Suprapubic skin (tissue), 4 donors: Measurements from ENCODE around the gene MINDY3. TPM values are rescaled to one million over a fixed set of nuclear protein-coding genes. Genes with fewer than 3 reads are reported as not detected.

Source experiments
- DNase-seq, 2 donors: peaks; one replicate each; pipeline ENCODE4 v3.0.0-alpha.2; 2019; ENCODE audit warnings: low spot score in 2 of 2
- H3K27ac ChIP-seq: fragments of 200-600 bp; sonication (generic); one replicate; pipeline ENCODE4 v1.5.1; 2019
- H3K27me3 ChIP-seq: fragments of 200-600 bp; sonication (generic); one replicate; pipeline ENCODE4 v1.5.1; 2019
- H3K36me3 ChIP-seq: fragments of 200-600 bp; sonication (generic); one replicate; pipeline ENCODE4 v1.5.1; 2019
- H3K4me1 ChIP-seq: fragments of 200-600 bp; sonication (generic); one replicate; pipeline ENCODE4 v1.5.1; 2019
- H3K4me3 ChIP-seq: fragments of 200-600 bp; sonication (generic); one replicate; pipeline ENCODE4 v1.5.1; 2019; ENCODE audit warnings: mild to moderate bottlenecking
- H3K9me3 ChIP-seq: fragments of 200-600 bp; sonication (generic); one replicate; pipeline ENCODE4 v1.5.1; 2019
- EP300 ChIP-seq: sonication (generic); formaldehyde crosslinking; IDR thresholded peaks from one replicate; pipeline ENCODE4 v1.6.1; 2017; ENCODE audit warnings: antibody characterized with exemption
- POLR2A ChIP-seq, 2 donors: fragments of 450-650 bp; IDR thresholded peaks; one replicate each; pipeline ENCODE4 v1.6.1; 2017; ENCODE audit warnings: antibody characterized with exemption in 2 of 2, mild to moderate bottlenecking in 2 of 2, moderate library complexity in 2 of 2
- POLR2AphosphoS5 ChIP-seq, 3 donors: sonication (generic); formaldehyde crosslinking; IDR thresholded peaks; one replicate each; pipeline ENCODE4 v1.6.1; 2017; ENCODE audit warnings: antibody characterized with exemption in 3 of 3
- WGBS: methylation state at CpG from one replicate; pipeline ENCODE4 v1.1.5; 2018; 5-methylcytosine and 5-hydroxymethylcytosine counted together
- total RNA-seq, 4 donors: library from RNA; depleted of rRNA; stranded (reverse); fragments of >200 nt; gene quantifications; one replicate each; pipeline ENCODE4 v1.1.0, GENCODE V29; 2016
- TF ChIP-seq, protein P1 (sequence below), 2 donors: fragments of 200-600 bp in 1 of 2; fragments of 450-650 bp in 1 of 2; sonication (generic) in 1 of 2; IDR thresholded peaks; one replicate each; pipeline ENCODE4 v1.5.1; 2016 to 2019; ENCODE audit warnings: antibody characterized with exemption in 2 of 2, mild to moderate bottlenecking in 1 of 2, moderate library complexity in 1 of 2

The MINDY3 gene
- total RNA-seq, 4 donors from 2014 or later: 18.9 to 37.8 (median 24.9) TPM

DNA sequence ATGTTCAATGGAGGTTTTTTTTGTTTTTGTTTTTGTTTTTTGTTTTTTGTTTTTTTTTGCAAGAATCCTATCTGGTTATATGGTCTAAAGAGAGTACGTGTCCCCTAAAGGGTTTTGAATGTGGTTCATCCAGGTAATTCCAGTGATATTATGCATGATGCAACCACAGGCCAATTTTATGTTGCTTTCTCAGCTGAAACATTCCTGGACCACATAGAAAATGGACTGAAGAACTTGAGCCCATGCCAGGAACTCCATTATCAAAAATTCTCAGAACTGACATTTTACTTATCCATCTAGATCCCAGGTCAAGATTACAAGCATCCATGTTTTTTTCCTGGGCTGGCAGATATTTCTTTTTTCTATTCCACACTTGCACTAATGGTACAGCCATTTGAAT, 11.5 kb upstream of the MINDY3 start:
- Histone ChIP-seq H3K4me3 (no peak overlapping the region), H3K27ac (no peak overlapping the region), H3K9me3 (no peaks in the 10 kb centered on the region), H3K36me3 (no peaks in the 10 kb centered on the region), H3K4me1 (no peaks in the 10 kb centered on the region), H3K27me3 (peaks cover 55% of the 10 kb centered on the region)
- TF ChIP-seq POLR2AphosphoS5 (IDR thresholded peaks at IDR 0.05) (no peak), POLR2A (IDR thresholded peaks at IDR 0.05) (no peak)
- 93% methylated on average over 1 of the region's 1 CpG for WGBS
- DNase-seq: no peak

DNA sequence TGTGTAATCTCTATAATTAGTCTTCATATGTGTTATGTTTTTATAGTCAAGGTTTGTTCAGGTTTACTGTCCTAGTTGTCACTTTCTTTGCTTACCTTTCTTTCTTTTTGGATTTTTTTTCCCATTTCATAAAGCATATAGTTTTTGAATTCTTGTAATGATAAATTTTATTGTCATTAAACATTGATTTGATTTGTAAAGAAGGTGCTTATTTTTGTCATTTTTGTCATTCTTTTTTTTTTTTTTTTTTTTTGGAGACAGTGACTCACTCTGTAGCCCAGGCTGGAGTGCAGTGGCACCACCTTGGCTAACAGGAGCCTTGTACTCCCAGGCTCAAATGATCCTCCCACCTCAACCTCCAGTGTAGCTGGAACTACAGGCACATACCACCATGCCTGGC, 9.6 kb upstream of the MINDY3 start:
- Histone ChIP-seq H3K27ac (no peak overlapping the region), H3K9me3 (no peaks in the 10 kb centered on the region), H3K36me3 (no peaks in the 10 kb centered on the region), H3K27me3 (peaks cover 74% of the 10 kb centered on the region), H3K4me3 (no peak overlapping the region), H3K4me1 (no peaks in the 10 kb centered on the region)
- TF ChIP-seq POLR2A (IDR thresholded peaks at IDR 0.05): no peak
- no peak for TF ChIP-seq POLR2AphosphoS5 (IDR thresholded peaks at IDR 0.05)
- TF ChIP-seq, protein P1, sequence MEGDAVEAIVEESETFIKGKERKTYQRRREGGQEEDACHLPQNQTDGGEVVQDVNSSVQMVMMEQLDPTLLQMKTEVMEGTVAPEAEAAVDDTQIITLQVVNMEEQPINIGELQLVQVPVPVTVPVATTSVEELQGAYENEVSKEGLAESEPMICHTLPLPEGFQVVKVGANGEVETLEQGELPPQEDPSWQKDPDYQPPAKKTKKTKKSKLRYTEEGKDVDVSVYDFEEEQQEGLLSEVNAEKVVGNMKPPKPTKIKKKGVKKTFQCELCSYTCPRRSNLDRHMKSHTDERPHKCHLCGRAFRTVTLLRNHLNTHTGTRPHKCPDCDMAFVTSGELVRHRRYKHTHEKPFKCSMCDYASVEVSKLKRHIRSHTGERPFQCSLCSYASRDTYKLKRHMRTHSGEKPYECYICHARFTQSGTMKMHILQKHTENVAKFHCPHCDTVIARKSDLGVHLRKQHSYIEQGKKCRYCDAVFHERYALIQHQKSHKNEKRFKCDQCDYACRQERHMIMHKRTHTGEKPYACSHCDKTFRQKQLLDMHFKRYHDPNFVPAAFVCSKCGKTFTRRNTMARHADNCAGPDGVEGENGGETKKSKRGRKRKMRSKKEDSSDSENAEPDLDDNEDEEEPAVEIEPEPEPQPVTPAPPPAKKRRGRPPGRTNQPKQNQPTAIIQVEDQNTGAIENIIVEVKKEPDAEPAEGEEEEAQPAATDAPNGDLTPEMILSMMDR (IDR thresholded peaks at IDR 0.05): no peak
- no peak for TF ChIP-seq EP300
- DNase-seq: no peak

DNA sequence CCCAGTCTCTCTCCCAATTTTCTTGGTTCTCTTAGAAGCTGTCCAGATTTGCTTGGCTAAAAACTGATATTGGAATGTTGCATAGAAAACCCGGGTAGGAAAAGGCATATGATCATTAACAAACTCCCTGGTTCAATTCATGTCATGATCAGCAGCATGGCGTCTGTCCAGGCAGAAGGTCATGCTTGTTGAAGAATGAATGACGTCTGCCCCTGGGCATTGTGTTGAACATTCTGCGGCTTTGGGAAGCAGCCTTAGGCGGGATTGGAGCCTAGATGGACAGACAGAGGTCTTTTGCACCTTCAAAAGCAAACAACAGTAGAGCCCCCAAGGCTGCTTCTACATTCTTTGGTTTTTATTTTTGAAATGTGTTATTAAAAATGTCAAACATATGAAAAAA, 7.7 kb upstream of the MINDY3 start:
- no peak overlapping the region for H3K4me3 ChIP-seq
- WGBS: 47% methylated on average over 5 of the region's 5 CpGs
- TF ChIP-seq POLR2A (IDR thresholded peaks at IDR 0.05) (no peak), POLR2AphosphoS5 (IDR thresholded peaks at IDR 0.05) (no peak), EP300 (no peak)
- TF ChIP-seq, protein P1 (IDR thresholded peaks at IDR 0.05): no peak
- peaks cover 85% of the 10 kb centered on the region for H3K27me3 ChIP-seq
- H3K9me3 ChIP-seq: no peaks in the 10 kb centered on the region
- DNase-seq: no peak
- H3K4me1 ChIP-seq: no peaks in the 10 kb centered on the region
- H3K27ac ChIP-seq: no peak overlapping the region
- H3K36me3 ChIP-seq: no peaks in the 10 kb centered on the region

DNA sequence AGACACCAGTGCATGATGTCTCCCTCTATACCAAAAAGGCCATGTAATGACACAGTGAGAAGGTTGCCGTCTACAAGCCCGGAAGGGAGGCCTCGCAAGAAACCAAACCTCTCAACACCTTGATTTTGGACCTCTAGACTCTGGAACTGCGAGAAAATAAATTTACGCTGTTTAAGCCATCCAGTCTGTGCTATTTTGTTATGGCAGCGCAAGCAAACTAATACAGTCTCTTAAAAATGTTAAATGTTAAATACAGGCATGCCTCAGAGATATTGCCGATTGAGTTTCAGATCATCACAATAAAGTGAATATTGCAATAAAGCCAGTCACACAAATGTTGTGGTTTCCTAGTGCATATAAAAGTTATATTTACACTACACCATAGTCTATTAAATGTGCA, 5.0 kb upstream of the MINDY3 start:
- H3K9me3 ChIP-seq: no peaks in the 10 kb centered on the region
- DNase-seq: no peak
- H3K27me3 ChIP-seq: peaks cover 77% of the 10 kb centered on the region
- 96% methylated on average over 7 of the region's 7 CpGs for WGBS
- TF ChIP-seq POLR2AphosphoS5 (IDR thresholded peaks at IDR 0.05): no peak
- TF ChIP-seq, protein P1 (IDR thresholded peaks at IDR 0.05): no peak
- TF ChIP-seq POLR2A (IDR thresholded peaks at IDR 0.05): no peak
- TF ChIP-seq EP300: no peak
- H3K4me1 ChIP-seq: peaks cover 6% of the 10 kb centered on the region
- no peaks in the 10 kb centered on the region for H3K36me3 ChIP-seq
- no peak overlapping the region for H3K27ac ChIP-seq
- no peak overlapping the region for H3K4me3 ChIP-seq

DNA sequence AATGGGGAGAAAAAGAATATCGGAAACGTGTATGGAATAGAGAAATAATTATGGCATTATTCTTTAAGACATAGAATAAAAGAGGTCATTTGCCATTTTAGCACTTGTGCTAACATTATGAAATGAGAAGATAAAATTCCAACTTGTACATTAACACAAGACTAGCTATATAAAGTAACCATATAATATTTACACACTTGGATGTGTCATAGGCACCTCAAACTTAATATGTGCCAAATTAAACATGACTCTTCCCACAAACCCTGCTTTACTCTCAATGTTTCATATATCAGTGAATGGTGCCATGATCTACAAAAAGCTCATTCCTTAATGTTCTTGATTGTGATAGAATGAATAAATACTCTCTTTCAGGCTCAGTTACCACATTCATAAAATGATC, 4.1 kb upstream of the MINDY3 start:
- TF ChIP-seq, protein P1 (IDR thresholded peaks at IDR 0.05): no peak
- TF ChIP-seq POLR2AphosphoS5 (IDR thresholded peaks at IDR 0.05) (no peak), POLR2A (IDR thresholded peaks at IDR 0.05) (no peak), EP300 (no peak)
- Histone ChIP-seq H3K27me3 (peaks cover 72% of the 10 kb centered on the region), H3K9me3 (no peaks in the 10 kb centered on the region), H3K36me3 (no peaks in the 10 kb centered on the region), H3K27ac (no peak overlapping the region), H3K4me1 (peaks cover 8% of the 10 kb centered on the region), H3K4me3 (no peak overlapping the region)
- no peak for DNase-seq
- 83% methylated on average over 2 of the region's 2 CpGs for WGBS

DNA sequence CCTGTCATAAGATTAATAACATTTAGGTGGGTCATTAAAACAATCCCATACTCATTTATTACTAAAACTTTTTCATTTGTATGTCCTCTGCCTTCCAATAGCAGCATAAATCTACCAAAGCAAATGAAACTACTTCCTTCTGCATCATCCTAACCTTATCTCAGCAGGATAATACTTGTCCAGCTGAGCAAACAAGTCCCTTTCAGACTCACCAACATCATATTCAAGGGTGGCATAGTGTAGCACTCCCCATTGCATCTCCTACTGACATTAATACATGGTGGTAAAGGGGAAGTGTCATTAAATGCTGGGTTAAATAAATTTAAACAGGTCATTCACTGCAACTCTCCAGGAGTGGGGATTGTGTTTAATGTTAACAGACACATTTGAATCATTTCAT, 3.4 kb upstream of the MINDY3 start:
- Histone ChIP-seq H3K36me3 (no peaks in the 10 kb centered on the region), H3K27me3 (peaks cover 68% of the 10 kb centered on the region), H3K4me3 (no peak overlapping the region), H3K27ac (no peak overlapping the region), H3K9me3 (no peaks in the 10 kb centered on the region), H3K4me1 (peaks cover 15% of the 10 kb centered on the region)
- no peak for DNase-seq
- no peak for TF ChIP-seq EP300
- no peak for TF ChIP-seq POLR2A (IDR thresholded peaks at IDR 0.05)
- TF ChIP-seq, protein P1 (IDR thresholded peaks at IDR 0.05): no peak
- TF ChIP-seq POLR2AphosphoS5 (IDR thresholded peaks at IDR 0.05): no peak
